ENCODE data around the gene ALG6.
"Not testable (repeated sequence)": the region's sequence is repeated elsewhere in the genome, so short reads cannot be mapped to it uniquely, and the experiment has no call there.

ALG6 gene

DNA sequence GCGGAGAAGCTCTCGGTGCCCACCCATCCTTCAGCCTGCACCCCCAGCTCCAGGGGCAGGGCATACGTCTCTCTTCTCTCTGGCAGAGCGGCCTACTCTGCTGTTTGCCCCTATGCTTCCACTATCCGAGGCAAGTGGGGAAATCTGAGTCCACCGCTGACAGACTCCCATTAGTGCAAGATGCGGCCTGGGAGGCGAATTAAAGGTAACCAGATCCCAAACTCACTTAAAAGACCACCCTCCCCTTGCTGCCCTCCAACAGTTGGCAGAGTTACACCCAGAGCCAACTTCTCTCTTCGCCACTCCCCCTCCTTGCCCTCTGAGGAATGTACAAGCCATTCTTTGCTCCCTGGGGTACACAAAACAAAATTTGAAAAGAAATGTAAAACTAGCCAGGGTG, 38.6 kb upstream of the ALG6 start:
- DNase-seq (ENCODE audit: low read depth), result no peak

DNA sequence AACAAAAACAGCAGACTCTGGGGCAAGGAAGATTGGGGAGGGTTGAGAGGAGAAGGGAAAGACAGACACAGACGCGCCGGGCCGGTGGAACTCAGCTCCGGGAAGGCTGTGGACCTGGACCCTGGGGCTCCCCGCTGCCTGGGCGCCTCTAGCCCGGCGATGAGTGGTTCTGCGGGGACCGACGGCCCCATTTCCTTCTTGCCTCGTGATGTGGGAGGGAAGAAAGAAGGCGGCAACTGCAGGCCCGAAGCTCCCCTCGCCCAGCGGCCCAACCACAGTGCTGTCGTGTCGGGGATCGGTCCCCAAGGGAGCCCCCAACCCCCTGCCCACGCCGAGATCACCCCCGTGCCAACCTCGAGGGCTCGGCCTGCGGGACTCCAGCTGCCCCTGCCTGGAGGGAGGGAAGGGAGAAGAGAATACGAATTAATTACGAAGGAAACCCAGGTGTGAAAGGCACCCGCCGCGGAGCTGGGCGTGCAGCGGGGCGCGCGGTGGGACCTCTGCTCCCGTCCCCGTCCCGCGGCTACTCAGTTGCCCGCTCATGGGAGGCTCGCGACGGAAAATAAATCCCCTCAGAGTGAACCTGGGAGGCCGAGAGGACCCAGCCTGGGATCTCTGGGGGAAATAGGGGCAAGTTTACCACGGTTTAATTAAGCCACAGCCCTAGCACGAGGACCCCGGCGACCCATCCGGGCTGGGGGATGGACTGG, 37.7 kb upstream of the ALG6 start:
- DNase-seq (ENCODE audit: low read depth), result no peak

DNA sequence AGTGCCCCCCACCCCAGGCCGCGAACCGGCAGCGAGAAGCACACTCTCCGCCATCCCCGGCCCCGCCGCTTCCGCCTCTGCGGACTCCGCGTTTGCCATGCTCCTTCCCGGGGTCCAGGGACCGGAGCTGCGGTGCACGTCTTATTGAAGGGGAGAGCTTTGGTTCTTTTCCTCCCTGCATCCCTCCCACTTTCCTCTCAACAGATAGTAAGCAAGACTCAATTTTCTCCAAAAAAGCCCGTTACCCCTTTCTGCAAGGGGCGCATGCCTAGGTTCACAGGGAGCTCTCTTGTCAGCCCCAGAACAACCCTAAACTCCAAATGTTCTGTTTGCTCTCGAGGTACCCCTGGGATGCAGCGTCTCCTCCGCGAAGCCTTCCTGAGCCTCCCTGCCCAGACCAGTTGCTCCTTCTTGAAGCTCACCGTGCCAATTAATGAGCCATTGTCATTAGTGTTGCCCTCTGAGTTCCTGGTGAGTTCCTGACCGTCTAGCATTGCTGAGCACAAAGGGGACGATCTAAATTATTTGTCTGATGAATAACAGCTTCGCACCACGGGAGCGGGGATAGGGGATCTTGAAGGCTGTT, 37.0 kb upstream of the ALG6 start:
- DNase-seq (ENCODE audit: low read depth), result no peak

- no peak for DNase-seq (ENCODE audit: low read depth)
Measured at GRCh38 chr1:63342402-63342801, 25.0 kb upstream of the ALG6 start.

GRCh38 chr1:63343922-63344321, 23.5 kb upstream of the ALG6 start:
- DNase-seq (ENCODE audit: low read depth), result no peak

GRCh38 chr1:63350320-63350719, 17.1 kb upstream of the ALG6 start:
- DNase-seq (ENCODE audit: low read depth), result no peak

DNA sequence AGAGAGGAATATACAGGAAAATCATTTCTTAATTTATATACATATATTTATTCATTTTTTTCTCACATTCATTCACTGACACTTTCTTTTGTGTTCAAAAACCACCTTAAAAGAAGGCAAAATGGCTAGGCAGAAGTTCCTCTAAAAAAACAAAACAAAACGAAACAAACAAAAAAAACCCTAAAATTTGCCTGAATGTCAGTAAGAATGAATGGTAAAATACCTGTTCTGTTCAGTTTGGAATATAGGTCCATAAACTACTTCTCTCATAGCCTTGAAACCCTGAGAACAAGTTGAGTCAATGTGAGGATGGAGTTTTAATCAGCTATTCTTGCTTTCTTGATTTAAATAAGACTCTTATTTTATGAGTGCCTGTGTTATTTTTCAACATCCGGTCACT, 14.7 kb upstream of the ALG6 start:
- no peak for DNase-seq (ENCODE audit: low read depth)

GRCh38 chr1:63356234-63356633, 11.2 kb upstream of the ALG6 start:
- not testable (repeated sequence) for DNase-seq (ENCODE audit: low read depth)

DNA sequence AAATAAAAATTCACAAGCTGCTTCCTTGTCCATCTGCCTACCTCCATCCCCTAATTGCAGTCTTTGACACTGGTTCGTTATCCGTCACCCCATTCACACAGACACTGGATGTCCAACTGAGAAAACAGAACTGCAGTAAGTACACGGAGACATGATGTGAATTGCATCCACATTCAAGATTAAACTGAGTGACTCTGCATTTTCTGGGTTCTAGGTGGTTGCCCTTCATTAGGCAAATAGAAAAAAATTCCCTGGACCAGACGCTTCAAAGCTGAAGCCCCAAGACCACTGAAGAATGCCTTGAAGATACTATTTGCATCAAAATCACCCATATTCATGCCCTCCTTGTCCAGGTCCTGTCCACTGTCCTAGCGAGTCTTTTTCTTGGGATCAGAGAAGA, 7.9 kb upstream of the ALG6 start:
- DNase-seq (ENCODE audit: low read depth), result no peak

DNA sequence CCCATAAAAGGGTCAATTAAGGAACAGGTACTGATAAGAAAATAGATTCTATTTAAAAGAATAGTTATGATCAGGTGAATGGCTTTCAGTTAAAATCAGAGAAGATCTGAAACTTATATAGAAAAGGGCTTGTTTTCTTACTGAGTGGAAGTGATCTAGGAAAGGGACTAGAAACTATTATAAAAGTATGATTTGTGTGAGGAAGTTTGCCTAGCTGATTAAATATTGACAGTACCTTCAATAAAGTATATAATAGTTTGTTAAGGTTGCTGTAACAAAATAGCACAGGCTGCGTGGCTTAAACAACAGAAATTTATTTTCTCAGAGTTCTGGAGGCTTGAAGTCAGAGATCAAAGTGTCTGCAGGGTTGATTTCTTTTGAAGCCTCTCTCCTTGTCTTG, 5.4 kb upstream of the ALG6 start:
- DNase-seq (ENCODE audit: low read depth), result no peak

DNA sequence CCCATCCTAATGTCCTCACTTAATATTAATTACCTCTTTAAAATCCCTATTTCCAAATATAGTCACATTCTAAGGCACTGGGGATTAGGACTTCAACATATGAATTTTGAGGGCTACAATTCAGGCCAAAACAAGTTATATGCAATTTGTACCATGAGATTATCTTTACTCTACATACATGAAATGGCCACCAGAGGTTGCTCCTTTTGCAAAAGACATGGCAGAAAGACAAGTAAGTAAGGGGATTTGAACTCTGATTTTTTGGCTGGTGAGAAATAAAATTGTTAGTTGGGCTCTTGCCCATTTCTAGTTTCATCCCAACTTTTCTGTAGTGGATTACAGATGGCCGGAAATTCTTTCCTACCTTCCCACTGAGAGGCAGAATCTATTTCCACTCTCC, 4.8 kb upstream of the ALG6 start:
- DNase-seq (ENCODE audit: low read depth), result no peak

- no peak for DNase-seq (ENCODE audit: low read depth)
Measured at GRCh38 chr1:63363014-63363413, 4.4 kb upstream of the ALG6 start.

DNA sequence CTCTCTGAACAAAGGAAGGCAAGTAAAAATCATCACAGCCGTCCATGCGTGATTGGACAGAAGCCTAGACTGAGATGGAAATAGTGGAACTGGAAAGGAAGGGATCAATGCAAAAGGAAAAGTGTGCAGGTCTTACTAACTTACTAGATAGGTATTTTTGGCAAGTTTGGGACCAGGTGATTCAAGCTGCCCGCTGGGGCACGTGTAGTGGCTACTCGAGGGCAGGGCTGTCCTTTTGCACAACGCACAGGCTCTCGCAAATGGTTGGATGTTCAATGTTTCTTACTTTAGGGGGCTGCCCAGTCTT, 566 bp upstream of the ALG6 start:
- DNase-seq (ENCODE audit: low read depth), result no peak

- DNase-seq (ENCODE audit: low read depth), result no peak
Measured at GRCh38 chr1:63368131-63368530, 704 bp downstream of the ALG6 start.

GRCh38 chr1:63379583-63379982, 12.2 kb downstream of the ALG6 start:
- DNase-seq (ENCODE audit: low read depth), result no peak

DNA sequence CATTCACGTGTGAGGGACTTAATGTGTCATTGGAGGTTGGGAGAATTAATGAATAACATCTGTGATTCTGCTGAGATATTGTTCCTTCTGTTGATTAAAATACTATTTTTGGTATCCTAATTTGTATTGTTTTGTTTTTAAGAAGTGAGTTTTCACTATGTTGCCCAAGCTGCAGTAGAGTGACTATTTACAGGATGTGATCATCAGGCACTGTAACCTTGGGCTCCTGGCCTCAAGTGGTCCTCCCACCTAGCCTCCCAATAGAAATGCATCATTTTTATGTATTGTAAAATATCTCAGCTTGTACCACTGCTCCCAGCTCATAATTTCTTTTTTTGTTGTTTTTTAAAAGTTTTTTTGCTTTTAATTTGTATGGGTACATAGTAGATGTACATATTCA, 14.3 kb downstream of the ALG6 start:
- no peak for DNase-seq (ENCODE audit: low read depth)

DNA sequence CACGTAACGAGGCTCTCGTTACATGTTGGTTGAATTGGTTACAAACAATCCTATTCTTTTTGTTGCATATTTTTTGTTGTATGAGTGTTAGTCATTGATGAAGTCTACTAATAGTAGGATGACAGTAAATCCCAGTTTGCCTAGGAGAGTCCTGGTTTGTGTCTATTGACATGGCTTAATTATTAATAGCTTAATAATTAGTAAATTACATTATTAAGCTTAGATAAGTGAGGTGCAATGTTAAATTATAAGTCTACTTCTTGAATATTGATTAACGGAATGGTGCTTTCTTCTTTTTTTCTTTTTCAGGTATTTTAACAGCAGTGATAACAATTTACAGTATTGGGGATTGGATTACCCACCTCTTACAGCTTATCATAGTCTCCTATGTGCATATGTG, 34.5 kb downstream of the ALG6 start:
- no peak for DNase-seq (ENCODE audit: low read depth)

DNA sequence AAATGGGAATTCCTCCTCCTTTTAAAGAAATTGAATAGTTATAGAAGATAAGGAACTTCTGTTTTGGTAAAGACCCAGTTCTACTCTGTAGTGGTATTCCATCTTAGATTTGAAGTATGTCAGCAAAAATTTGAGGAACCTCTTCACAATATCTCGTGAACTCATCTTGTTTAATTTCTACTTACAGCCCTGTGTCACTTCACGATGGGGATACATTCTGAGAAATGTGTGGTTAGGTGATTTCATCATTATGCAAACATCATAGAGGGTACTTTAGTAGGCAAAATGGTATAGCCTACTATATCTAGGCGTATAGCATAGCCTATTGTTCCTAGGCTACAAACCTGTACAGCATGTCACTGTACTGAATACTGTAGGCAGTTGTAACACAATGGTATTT, 36.0 kb downstream of the ALG6 start:
- DNase-seq (ENCODE audit: low read depth), result no peak

DNA sequence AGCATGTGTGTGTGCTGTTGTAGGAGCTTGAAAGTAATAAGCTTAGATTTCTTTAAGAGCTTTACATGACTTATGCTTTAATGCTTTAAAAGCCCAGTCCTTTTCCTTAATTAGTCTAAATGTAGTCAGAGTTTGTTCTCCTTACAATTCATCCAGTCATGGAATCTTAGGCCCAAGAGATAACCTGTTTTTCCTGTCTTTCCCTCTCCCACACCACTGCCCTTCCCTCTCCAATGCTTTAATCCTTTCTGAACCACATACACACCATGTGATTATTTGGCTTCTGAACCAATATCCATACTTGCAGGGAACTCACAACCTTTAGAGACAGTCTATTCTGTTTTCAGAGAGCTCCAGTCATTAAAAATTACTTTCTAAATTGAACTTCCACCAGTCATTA, 37.6 kb downstream of the ALG6 start:
- DNase-seq (ENCODE audit: low read depth), result no peak

GRCh38 chr1:63405987-63406386, 38.6 kb downstream of the ALG6 start:
- DNase-seq (ENCODE audit: low read depth), result no peak

DNA sequence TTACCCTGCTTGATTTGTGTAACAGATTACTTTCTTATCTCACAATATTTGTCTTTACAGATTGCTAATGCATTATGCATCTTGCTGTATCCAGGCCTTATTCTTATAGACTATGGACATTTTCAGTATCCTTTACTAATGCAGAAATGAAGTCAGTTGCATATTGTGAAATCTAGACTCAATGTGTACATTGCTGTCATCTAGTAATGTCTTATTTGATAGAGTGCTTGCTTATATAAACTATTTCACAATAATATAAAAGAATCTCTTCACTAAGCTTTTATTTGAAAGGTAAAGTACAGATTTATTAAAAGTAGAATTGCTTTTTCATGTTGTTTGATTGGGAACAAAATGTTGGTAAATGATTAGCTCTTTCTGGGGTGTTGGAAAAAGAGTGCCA, 39.6 kb downstream of the ALG6 start:
- no peak for DNase-seq (ENCODE audit: low read depth)

DNA sequence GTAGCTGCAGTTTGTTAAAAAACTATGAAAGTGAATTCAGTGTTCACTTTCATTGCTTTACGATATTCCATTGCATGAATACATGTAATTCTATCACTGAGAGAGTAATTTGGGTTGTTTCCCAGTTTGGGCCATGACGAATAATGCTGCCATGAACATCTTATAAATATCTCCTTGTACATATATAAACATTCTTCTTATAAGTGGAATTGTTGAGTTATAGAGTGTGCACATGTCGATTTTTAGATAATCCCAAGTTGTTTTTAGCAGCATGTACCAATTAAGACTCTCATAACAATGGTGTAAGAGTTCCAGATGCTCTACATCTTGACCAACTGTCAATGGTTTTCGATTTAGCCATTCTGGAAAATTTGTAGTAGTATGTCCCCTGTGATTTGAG, 40.9 kb downstream of the ALG6 start:
- DNase-seq (ENCODE audit: low read depth), result no peak

- DNase-seq (ENCODE audit: low read depth), result no peak
Measured at GRCh38 chr1:63411066-63411465, 43.6 kb downstream of the ALG6 start.

DNA sequence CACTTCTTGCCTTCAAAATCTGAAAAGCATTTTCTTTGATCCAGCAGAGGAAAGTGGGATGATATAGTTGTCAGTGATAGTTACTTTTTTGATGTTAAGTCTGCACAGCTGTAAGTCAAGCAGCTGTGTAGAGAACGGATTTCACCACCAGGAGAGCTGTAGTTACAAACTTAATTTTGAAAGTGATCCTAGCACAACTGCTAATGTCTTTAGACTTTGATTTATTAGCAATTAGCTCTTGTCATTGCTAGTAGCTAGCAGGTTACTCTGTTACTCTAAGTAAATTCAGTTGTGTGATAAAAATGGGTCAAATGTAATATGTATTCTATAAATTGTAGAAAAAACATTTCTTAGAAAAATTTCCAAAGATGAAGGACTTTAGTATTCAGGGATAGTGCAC, 46.0 kb downstream of the ALG6 start:
- DNase-seq (ENCODE audit: low read depth), result no peak
